ENCODE measurements around the gene PXDC1.
A peak's percentile ranks its signal among the peaks of the same experiment; 100 is the strongest.
"Not testable (repeated sequence)": the region's sequence is repeated elsewhere in the genome, so short reads cannot be mapped to it uniquely, and the experiment has no call there.

PXDC1 gene

GRCh38 chr6:3696525-3697088 lies 54.9 kb downstream of the PXDC1 start:
- Histone ChIP-seq H3K4me3 (no peak overlapping the region), H3K27ac (peak overlapping the region in 1 of 21 experiments; percentile 14)

- H3K4me3 ChIP-seq = no peak overlapping the region
- H3K27ac ChIP-seq = no peak overlapping the region
Measured at GRCh38 chr6:3695065-3695817, 56.3 kb downstream of the PXDC1 start.

- no peak overlapping the region for H3K4me3 ChIP-seq
- H3K27ac ChIP-seq = no peak overlapping the region
Measured at GRCh38 chr6:3693831-3694230, 57.7 kb downstream of the PXDC1 start.

GRCh38 chr6:3690506-3690905 lies 61.0 kb downstream of the PXDC1 start:
- Histone ChIP-seq H3K4me3 (no peak overlapping the region), H3K27ac (no peak overlapping the region)

GRCh38 chr6:3687847-3688246 lies 63.7 kb downstream of the PXDC1 start:
- no peak overlapping the region for H3K4me3 ChIP-seq
- no peak overlapping the region for H3K27ac ChIP-seq

GRCh38 chr6:3683331-3683730 lies 68.2 kb downstream of the PXDC1 start:
- Histone ChIP-seq H3K27ac (no peak overlapping the region), H3K4me3 (no peak overlapping the region)

- Histone ChIP-seq H3K27ac (no peak overlapping the region), H3K4me3 (no peak overlapping the region)
Measured at GRCh38 chr6:3678946-3679345, 72.6 kb downstream of the PXDC1 start.

GRCh38 chr6:3677751-3678150 lies 73.8 kb downstream of the PXDC1 start:
- H3K27ac ChIP-seq, H3K4me3 ChIP-seq: not testable (repeated sequence)

GRCh38 chr6:3677351-3677750 lies 74.2 kb downstream of the PXDC1 start:
- not testable (repeated sequence) for H3K27ac ChIP-seq, H3K4me3 ChIP-seq

All from skin epidermis (tissue), 12 donors.